NCI-H1436 (cell line): ENCODE data around the gene PCDHGB1.
"Not testable (repeated sequence)": the region's sequence is repeated elsewhere in the genome, so short reads cannot be mapped to it uniquely, and the experiment has no call there.

Source experiments
- DNase-seq: peaks from one replicate; lab custom pipeline; 2025; lab: John Stamatoyannopoulos, UW

The PCDHGB1 gene

GRCh38 chr5:141346017-141346416 is 3.9 kb upstream of the PCDHGB1 start:
- DNase-seq, result not testable (repeated sequence)

- no peak for DNase-seq
These were observed 1.7 kb downstream of the PCDHGB1 start for GRCh38 chr5:141351591-141351990.

DNA sequence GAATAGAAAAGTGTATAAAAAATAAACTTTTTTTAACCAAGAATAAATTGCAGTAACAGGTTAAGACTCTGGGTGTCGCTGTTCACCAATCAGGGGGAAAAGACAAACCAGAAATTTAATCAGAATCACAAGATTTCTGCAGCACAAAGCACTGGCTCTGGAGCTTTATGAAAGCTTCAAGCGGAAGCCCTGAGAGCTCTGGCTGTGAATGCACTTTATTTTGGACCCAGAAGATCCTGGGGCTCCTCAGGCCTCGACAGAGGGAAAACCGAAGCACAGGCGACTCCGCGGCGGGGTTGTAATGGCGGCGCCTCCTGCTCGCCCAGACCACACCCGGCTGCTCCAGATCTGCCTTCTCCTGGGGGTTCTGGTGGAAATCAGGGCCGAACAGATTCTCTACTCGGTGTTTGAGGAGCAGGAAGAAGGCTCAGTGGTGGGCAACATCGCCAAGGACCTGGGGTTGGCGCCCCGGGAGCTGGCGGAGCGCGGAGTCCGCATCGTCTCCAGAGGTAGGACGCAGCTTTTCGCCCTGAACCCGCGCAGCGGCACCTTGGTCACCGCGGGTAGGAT is 5.1 kb downstream of the PCDHGB1 start, which contains the start of gene PCDHGA4:
Gene PCDHGA4 (plus strand): TSS at position 122 of the 570 bp plus-strand sequence. CDS start 87 bp downstream, at position 209.
- DNase-seq, result no peak

DNA sequence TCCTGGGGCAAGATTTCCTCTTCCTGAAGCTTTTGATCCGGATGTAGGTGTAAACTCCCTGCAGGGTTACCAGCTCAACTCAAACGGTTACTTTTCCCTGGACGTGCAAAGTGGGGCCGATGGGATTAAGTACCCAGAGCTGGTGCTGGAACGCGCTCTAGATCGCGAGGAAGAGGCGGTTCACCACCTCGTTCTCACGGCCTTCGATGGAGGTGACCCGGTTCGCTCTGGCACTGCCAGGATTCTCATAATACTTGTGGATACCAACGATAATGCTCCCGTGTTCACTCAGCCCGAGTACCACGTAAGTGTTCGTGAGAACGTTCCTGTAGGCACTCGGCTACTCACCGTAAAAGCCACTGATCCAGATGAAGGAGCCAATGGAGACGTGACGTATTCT is 5.7 kb downstream of the PCDHGB1 start:
- DNase-seq, result no peak

DNA sequence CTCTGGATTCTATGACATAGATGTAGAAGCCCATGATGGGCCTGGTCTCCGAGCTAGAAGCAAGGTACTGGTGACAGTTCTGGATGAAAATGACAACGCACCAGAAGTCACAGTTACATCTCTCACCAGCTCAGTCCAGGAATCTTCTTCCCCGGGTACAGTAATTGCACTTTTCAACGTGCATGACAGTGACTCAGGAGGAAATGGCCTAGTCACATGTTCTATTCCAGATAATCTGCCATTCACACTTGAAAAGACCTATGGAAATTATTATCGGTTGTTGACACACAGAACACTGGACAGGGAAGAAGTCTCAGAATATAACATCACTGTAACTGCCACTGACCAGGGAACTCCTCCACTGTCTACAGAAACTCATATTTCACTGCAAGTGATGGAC is 6.2 kb downstream of the PCDHGB1 start:
- DNase-seq, result no peak

- no peak for DNase-seq
These were observed 7.1 kb downstream of the PCDHGB1 start for GRCh38 chr5:141356950-141357349.

- no peak for DNase-seq
These were observed 10.0 kb downstream of the PCDHGB1 start, which contains the start of gene PCDHGB2 for GRCh38 chr5:141359790-141360426. Gene PCDHGB2, plus strand, starts transcription at chr5:141359994. Its CDS starts 142 bp downstream, at chr5:141360136.

DNA sequence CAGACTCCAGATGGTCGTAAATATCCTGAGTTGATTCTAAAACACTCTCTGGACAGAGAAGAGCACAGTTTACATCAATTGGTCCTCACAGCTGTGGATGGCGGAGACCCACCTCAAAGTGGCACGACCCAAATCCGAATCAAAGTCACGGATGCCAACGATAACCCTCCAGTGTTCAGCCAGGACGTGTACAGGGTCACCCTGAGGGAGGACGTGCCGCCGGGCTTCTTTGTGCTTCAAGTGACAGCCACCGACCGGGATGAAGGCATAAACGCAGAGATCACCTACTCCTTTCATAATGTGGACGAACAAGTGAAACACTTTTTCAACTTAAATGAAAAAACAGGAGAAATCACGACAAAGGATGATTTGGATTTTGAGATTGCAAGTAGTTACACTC is 10.8 kb downstream of the PCDHGB1 start:
- DNase-seq, result no peak

- no peak for DNase-seq
These were observed 12.8 kb downstream of the PCDHGB1 start for GRCh38 chr5:141362719-141363118.

DNA sequence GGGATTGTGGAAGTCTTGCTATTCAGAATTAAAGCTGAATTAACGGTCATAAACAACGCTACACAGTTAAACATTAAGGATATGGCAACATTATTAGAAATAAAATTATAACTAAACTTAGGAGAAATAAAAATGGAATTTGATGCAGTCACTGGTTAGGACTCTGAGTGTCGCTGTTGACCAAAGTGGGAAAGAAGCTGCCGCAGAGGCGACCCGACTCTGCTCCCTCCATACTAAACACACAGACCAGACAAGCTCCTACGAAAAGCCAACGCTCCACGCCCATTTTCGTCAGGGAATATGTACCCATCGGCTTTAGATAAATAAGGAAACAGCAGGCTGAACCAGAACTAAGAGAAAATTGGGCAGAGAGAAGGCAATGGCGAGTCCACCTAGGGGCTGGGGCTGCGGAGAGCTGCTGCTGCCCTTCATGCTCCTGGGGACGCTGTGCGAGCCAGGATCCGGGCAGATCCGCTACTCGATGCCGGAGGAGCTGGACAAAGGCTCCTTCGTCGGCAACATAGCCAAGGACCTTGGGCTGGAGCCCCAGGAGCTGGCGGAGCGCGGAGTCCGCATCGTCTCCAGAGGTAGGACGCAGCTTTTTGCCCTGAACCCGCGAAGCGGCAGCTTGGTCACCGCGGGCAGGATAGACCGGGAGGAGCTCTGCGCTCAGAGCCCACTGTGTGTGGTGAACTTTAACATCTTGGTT is 14.2 kb downstream of the PCDHGB1 start, which contains the start of gene PCDHGA5:
Gene PCDHGA5 (plus strand): TSS at position 211 of the 709 bp plus-strand sequence. CDS start 169 bp downstream, at position 380.
- no peak for DNase-seq

- DNase-seq, result no peak
These were observed 16.4 kb downstream of the PCDHGB1 start for GRCh38 chr5:141366016-141366896.

- DNase-seq, result no peak
These were observed 20.3 kb downstream of the PCDHGB1 start, which contains the start of gene PCDHGB3 for GRCh38 chr5:141369994-141370848. Gene PCDHGB3, plus strand, starts transcription at chr5:141370242. Its CDS starts 153 bp downstream, at chr5:141370395.

DNA sequence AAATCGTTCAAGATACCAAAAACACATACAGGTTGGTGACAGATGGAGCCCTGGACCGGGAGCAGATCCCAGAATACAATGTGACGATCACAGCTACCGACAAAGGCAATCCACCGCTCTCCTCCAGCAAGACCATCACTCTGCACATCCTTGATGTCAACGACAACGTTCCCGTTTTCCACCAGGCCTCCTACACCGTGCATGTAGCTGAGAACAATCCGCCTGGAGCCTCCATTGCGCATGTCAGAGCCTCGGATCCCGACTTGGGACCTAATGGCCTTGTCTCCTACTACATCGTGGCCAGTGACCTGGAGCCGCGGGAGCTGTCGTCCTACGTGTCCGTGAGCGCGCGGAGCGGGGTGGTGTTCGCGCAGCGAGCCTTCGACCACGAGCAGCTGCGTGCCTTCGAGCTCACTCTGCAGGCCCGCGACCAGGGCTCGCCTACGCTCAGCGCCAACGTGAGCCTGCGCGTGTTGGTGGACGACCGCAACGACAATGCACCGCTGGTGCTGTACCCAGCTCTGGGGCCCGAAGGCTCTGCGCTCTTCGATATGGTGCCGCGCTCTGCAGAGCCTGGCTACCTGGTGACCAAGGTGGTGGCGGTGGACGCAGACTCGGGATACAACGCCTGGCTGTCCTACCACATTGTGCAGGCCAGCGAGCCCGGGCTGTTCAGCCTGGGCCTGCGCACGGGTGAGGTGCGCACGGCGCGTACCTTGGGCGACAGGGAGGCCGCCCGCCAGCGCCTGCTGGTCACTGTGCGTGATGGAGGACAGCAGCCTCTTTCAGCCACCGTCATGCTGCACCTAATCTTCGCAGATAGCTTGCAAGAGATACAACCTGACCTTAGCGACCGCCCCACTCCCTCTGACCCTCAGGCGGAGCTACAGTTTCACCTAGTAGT is 21.9 kb downstream of the PCDHGB1 start:
- DNase-seq, result no peak

DNA sequence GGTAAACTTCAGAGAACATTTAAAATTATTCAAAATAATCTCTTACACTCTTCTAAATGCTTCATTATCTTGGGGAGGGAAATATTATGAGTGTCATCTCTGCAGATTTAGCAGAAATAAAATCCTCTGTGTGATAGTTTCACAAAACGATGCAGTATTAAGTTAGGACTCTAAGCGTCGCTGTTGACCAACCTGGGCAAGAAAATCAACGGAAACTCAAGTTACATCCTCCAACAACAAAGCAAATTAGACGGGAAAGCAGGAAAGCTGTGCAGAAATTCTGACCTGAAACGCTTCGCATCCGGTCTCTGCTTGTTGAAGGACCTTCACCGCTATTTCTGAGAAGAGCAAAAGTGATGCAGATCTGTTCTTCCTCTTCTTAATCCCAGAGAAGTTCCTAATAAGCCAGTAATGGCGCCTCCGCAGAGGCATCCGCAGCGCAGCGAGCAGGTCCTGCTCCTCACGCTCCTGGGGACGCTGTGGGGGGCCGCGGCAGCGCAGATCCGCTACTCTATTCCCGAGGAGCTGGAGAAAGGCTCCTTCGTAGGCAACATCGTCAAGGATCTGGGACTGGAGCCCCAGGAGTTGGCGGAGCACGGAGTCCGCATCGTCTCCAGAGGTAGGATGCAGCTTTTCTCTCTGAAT is 23.9 kb downstream of the PCDHGB1 start, which contains the start of gene PCDHGA6:
Gene PCDHGA6 (plus strand): TSS at position 219 of the 645 bp plus-strand sequence. CDS start 193 bp downstream, at position 412.
- DNase-seq, result no peak

- DNase-seq, result no peak
These were observed 24.7 kb downstream of the PCDHGB1 start for GRCh38 chr5:141374627-141375026.

DNA sequence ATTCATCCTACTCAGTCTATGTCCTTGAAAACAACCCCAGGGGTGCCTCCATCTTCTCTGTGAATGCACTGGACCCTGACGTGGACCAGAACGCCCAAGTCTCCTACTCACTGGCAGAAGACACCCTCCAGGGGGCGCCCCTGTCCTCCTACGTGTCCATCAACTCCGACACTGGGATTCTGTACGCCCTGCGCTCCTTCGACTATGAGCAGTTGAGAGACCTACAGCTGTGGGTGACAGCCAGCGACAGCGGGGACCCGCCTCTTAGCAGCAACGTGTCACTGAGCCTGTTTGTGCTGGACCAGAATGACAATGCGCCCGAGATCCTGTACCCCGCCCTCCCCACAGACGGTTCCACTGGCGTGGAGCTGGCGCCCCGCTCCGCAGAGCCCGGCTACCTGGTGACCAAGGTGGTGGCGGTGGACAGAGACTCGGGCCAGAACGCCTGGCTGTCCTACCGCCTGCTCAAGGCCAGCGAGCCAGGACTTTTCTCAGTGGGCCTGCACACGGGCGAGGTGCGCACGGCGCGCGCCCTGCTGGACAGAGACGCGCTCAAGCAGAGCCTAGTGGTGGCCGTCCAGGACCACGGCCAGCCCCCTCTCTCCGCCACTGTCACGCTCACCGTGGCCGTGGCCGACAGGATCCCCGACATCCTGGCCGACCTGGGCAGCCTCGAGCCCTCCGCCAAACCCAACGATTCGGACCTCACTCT is 25.7 kb downstream of the PCDHGB1 start:
- DNase-seq, result not testable (repeated sequence)

DNA sequence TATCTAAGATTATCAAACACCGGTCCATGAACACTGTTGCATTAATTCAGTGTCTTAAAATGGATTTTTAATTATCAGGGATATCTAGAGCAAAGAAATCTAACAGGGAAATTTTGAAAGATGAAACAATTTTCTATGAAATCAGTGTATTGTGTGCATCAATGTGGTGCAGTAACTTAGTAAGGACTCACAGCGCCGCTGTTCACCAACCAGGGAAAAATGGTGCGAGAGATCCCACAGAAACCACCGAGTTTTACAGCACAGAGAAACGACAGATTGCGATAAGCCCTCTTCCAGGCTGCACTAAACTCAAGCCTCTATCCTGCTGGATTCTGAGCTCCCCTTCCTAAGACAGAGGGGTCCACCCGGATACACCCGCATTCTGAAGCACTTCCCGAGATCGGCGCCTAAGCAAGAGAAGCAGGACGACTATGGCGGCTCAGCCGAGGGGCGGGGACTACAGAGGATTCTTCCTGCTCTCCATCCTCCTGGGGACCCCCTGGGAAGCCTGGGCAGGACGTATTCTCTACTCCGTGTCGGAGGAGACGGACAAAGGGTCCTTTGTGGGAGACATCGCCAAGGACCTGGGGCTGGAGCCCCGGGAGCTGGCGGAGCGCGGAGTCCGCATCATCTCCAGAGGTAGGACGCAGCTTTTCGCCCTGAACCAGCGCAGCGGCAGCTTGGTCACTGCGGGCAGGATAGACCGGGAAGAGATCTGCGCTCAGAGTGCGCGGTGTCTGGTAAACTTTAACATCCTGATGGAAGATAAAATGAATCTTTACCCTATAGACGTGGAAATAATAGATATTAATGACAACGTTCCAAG is 32.8 kb downstream of the PCDHGB1 start, which contains the start of gene PCDHGA7:
Gene PCDHGA7 (plus strand): TSS at position 274 of the 826 bp plus-strand sequence. CDS start 158 bp downstream, at position 432.
- DNase-seq, result no peak
